Parathyroid adenoma (tissue), 2 donors: ENCODE data around the gene DPYSL3.

Source experiments
- H2AFZ ChIP-seq: fragments of 300-600 bp; sonication (generic); one replicate; pipeline ENCODE4 v1.7.0; 2017; ENCODE audit warnings: antibody characterized with exemption, mild to moderate bottlenecking
- H3K27ac ChIP-seq: fragments of 300-600 bp; sonication (generic); one replicate; pipeline ENCODE4 v1.7.0; 2017
- H3K27me3 ChIP-seq: fragments of 300-600 bp; sonication (generic); one replicate; pipeline ENCODE4 v1.7.0; 2017; ENCODE audit warnings: low read length; ENCODE audit not compliant: control insufficient read depth, insufficient read depth
- H3K36me3 ChIP-seq: fragments of 300-600 bp; sonication (generic); one replicate; pipeline ENCODE4 v1.7.0; 2017; ENCODE audit warnings: low read length; ENCODE audit not compliant: control insufficient read depth, insufficient read depth
- H3K4me1 ChIP-seq: fragments of 300-600 bp; sonication (generic); one replicate; pipeline ENCODE4 v1.7.0; 2017; ENCODE audit warnings: control low read depth
- H3K4me2 ChIP-seq: fragments of 300-600 bp; sonication (generic); one replicate; pipeline ENCODE4 v1.7.0; 2017; ENCODE audit warnings: low read length
- H3K4me3 ChIP-seq: fragments of 300-600 bp; sonication (generic); one replicate; pipeline ENCODE4 v1.7.0; 2017; ENCODE audit warnings: low read depth, low read length
- H3K79me2 ChIP-seq: fragments of 300-600 bp; sonication (generic); one replicate; pipeline ENCODE4 v1.7.0; 2017; ENCODE audit warnings: control low read depth
- H3K9ac ChIP-seq: fragments of 300-600 bp; sonication (generic); one replicate; pipeline ENCODE4 v1.7.0; 2017; ENCODE audit warnings: mild to moderate bottlenecking
- H3K9me3 ChIP-seq: fragments of 300-600 bp; sonication (generic); one replicate; pipeline ENCODE4 v1.7.0; 2017; ENCODE audit warnings: low read length; ENCODE audit not compliant: control insufficient read depth
- TF ChIP-seq, protein P1 (sequence below): fragments of 300-600 bp; sonication (generic); IDR thresholded peaks from one replicate; pipeline ENCODE4 v1.7.0; 2017; ENCODE audit warnings: antibody characterized with exemption, mild to moderate bottlenecking
- donor health status: primary hyperparathyroidism.

DPYSL3 gene

DNA sequence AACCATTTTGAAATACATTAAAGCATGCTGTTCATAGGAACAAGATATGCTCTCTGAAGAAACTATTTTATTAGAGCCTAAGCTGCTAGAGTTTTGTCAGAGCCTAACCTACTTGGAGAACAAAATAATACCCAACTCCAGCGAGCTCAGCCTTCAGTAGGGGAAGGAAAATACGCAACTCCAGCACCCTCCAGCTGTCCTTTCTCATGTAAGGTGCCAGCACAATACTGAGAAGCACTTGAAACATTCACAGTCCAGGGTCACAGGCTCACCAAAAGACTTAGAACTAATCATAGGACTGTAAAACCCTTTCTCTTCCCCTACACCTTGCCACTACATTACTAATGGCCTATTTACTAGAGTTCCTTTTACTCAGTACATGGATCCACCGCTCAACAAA, 18.9 kb downstream of the DPYSL3 start:
- no peaks in the 10 kb centered on the region for H3K79me2 ChIP-seq
- H3K4me3 ChIP-seq: no peak overlapping the region
- H3K9ac ChIP-seq: no peak overlapping the region
- no peaks in the 10 kb centered on the region for H3K4me1 ChIP-seq
- H3K27ac ChIP-seq: no peak overlapping the region
- no peaks in the 10 kb centered on the region for H3K9me3 ChIP-seq
- TF ChIP-seq, protein P1, sequence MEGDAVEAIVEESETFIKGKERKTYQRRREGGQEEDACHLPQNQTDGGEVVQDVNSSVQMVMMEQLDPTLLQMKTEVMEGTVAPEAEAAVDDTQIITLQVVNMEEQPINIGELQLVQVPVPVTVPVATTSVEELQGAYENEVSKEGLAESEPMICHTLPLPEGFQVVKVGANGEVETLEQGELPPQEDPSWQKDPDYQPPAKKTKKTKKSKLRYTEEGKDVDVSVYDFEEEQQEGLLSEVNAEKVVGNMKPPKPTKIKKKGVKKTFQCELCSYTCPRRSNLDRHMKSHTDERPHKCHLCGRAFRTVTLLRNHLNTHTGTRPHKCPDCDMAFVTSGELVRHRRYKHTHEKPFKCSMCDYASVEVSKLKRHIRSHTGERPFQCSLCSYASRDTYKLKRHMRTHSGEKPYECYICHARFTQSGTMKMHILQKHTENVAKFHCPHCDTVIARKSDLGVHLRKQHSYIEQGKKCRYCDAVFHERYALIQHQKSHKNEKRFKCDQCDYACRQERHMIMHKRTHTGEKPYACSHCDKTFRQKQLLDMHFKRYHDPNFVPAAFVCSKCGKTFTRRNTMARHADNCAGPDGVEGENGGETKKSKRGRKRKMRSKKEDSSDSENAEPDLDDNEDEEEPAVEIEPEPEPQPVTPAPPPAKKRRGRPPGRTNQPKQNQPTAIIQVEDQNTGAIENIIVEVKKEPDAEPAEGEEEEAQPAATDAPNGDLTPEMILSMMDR: no peak
- no peaks in the 10 kb centered on the region for H3K36me3 ChIP-seq
- no peak overlapping the region for H3K4me2 ChIP-seq
- no peak overlapping the region for H2AFZ ChIP-seq
- H3K27me3 ChIP-seq: no peaks in the 10 kb centered on the region

GRCh38 chr5:147487031-147487750, 22.7 kb downstream of the DPYSL3 start:
- H3K27me3 ChIP-seq: no peaks in the 10 kb centered on the region
- no peak overlapping the region for H3K9ac ChIP-seq
- no peak overlapping the region for H3K4me3 ChIP-seq
- H3K27ac ChIP-seq: no peak overlapping the region
- no peak overlapping the region for H3K4me2 ChIP-seq
- no peaks in the 10 kb centered on the region for H3K9me3 ChIP-seq
- no peak overlapping the region for H2AFZ ChIP-seq
- no peaks in the 10 kb centered on the region for H3K79me2 ChIP-seq
- peaks cover under 1% of the 10 kb centered on the region for H3K36me3 ChIP-seq
- no peaks in the 10 kb centered on the region for H3K4me1 ChIP-seq
- TF ChIP-seq, protein P1: no peak

DNA sequence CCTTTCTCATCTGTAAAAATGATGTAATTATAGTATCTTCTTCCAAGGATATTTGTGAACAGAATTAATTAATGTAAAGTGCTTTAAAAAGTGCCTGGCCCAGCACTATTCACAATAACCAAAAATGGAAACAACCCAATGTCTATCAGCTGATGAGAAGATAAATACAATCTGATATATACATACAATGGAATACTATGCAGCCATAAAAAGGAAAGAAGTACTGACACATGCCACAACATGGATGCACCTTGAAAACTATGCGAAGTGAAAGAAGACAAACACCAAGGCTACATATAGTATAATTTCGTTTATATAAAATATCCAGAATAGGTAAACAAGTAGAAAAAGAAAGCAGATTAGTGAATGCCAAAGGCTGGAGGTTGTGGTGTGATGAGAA, 24.1 kb downstream of the DPYSL3 start:
- peaks cover 3% of the 10 kb centered on the region for H3K36me3 ChIP-seq

DNA sequence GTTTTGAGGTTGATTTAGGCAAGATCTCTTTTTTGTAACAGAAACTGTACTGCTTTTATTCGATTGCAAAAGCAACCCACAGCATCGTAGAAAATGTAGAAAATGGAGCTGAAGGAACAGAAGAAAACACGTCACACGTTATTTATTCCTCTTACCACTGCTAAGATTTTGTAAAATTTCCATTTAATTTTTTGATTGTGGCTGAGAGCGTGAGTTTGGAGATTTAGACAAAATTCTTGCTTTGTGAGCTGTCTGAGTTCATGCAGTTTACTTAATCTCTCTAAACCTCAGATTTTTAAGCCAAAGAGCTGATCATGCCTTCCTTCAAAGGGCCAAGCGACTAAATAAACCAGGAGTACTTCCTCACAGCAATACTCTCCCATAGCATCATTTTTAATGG, 24.8 kb downstream of the DPYSL3 start:
- TF ChIP-seq, protein P1: no peak
- H3K9ac ChIP-seq: no peak overlapping the region
- H3K27me3 ChIP-seq: no peaks in the 10 kb centered on the region
- no peaks in the 10 kb centered on the region for H3K4me1 ChIP-seq
- H3K4me2 ChIP-seq: no peak overlapping the region
- H3K4me3 ChIP-seq: no peak overlapping the region
- H3K79me2 ChIP-seq: no peaks in the 10 kb centered on the region
- peaks cover 3% of the 10 kb centered on the region for H3K36me3 ChIP-seq
- no peak overlapping the region for H2AFZ ChIP-seq
- peak overlapping the region; percentile 50 for H3K27ac ChIP-seq
- no peaks in the 10 kb centered on the region for H3K9me3 ChIP-seq

More for the DNA sequence above, 24.1 kb downstream of the DPYSL3 start:
- H3K9me3 ChIP-seq: no peaks in the 10 kb centered on the region
- no peak overlapping the region for H3K9ac ChIP-seq
- TF ChIP-seq, protein P1: no peak
- H2AFZ ChIP-seq: no peak overlapping the region
- H3K4me2 ChIP-seq: no peak overlapping the region
- H3K4me3 ChIP-seq: no peak overlapping the region
- no peak overlapping the region for H3K27ac ChIP-seq
- H3K27me3 ChIP-seq: no peaks in the 10 kb centered on the region
- no peaks in the 10 kb centered on the region for H3K4me1 ChIP-seq
- no peaks in the 10 kb centered on the region for H3K79me2 ChIP-seq

- H3K4me3 ChIP-seq: no peak overlapping the region
- H3K27me3 ChIP-seq: no peaks in the 10 kb centered on the region
- H2AFZ ChIP-seq: no peak overlapping the region
- no peaks in the 10 kb centered on the region for H3K9me3 ChIP-seq
- H3K4me1 ChIP-seq: no peaks in the 10 kb centered on the region
- no peak overlapping the region for H3K4me2 ChIP-seq
- TF ChIP-seq, protein P1: no peak
- peaks cover 3% of the 10 kb centered on the region for H3K36me3 ChIP-seq
- peak overlapping the region; percentile 50 for H3K27ac ChIP-seq
- H3K79me2 ChIP-seq: no peaks in the 10 kb centered on the region
- no peak overlapping the region for H3K9ac ChIP-seq
Measured at GRCh38 chr5:147484708-147485020, 25.2 kb downstream of the DPYSL3 start.
